Endothelial cell of umbilical vein (primary cell): ENCODE data around the gene EN2. TPM values are rescaled to one million over a fixed set of nuclear protein-coding genes. Genes with fewer than 3 reads are reported as not detected.

ENCODE experiments used
- BruUV-seq: library from RNA; stranded (reverse); fragments of 400-500 nt; replicated peaks from 2 replicates; lab custom pipeline; 2021; lab: Mats Ljungman, UMichigan
- CTCF ChIA-PET: fragments of 300-600, 350-600 bp; sonication (Branson Sonifier 250); formaldehyde crosslinking; loops from one replicate; lab custom pipeline; 2021; ENCODE audit warnings: antibody characterized with exemption, inconsistent platforms; lab: Charles Lee
- POLR2A ChIA-PET: fragments of 300-600, 350-600 bp; sonication (Branson Sonifier 250); formaldehyde crosslinking; loops from one replicate; lab custom pipeline; 2021; ENCODE audit warnings: antibody characterized with exemption, inconsistent platforms; lab: Charles Lee
- DNase-seq: peaks from one replicate; pipeline ENCODE4 v3.0.0-alpha.2; 2011; ENCODE audit warnings: low read depth, low spot score
- FAIRE-seq: peaks from 2 replicates; lab custom pipeline; 2011; peaks lifted over from hg19 to GRCh38; lab: Jason Lieb, UNC
- H2AFZ ChIP-seq: 2 replicates; pipeline ENCODE4 v1.6.0; 2012; ENCODE audit warnings: low read depth, low read length, control low read depth, inconsistent platforms
- H3K27ac ChIP-seq: 2 replicates; pipeline ENCODE4 v1.5.1; 2011; ENCODE audit warnings: low read depth, mild to moderate bottlenecking, control low read depth, low read length, moderate library complexity; ENCODE audit not compliant: insufficient read depth
- H3K27me3 ChIP-seq, 2 experiments: 2 replicates each; pipeline versions ENCODE4 v1.6.0 to v1.6.1; 2011; ENCODE audit warnings: low read length in 2 of 2, mixed read lengths in 1 of 2; ENCODE audit not compliant: control insufficient read depth in 2 of 2, insufficient read depth in 2 of 2
- H3K36me3 ChIP-seq, 2 experiments: 2 replicates in 1 of 2; 3 replicates in 1 of 2; pipeline ENCODE4 v1.5.1; 2011; ENCODE audit warnings: low read length in 2 of 2, mild to moderate bottlenecking in 1 of 2, moderate library complexity in 1 of 2; ENCODE audit not compliant: control insufficient read depth in 2 of 2, insufficient read depth in 2 of 2; ENCODE audit errors: extremely low read depth in 1 of 2
- H3K4me1 ChIP-seq: 3 replicates; pipeline ENCODE4 v1.5.1; 2011; ENCODE audit warnings: mild to moderate bottlenecking, low read length; ENCODE audit not compliant: control insufficient read depth, insufficient read depth; ENCODE audit errors: extremely low read depth
- H3K4me2 ChIP-seq: 2 replicates; pipeline ENCODE4 v1.6.1; 2011; ENCODE audit warnings: low read length, control low read depth, mixed read lengths; ENCODE audit not compliant: insufficient read depth
- H3K4me3 ChIP-seq, 3 experiments: fragments of 200-600 bp in 1 of 3; sonication (generic), shearing (Covaris generic) in 1 of 3; replicated peaks in 1 of 3; 2 replicates each; pipeline ENCODE4 v1.5.1; 2011 to 2016; ENCODE audit warnings: control low read depth in 3 of 3, low read length in 3 of 3, mild to moderate bottlenecking in 2 of 3, inconsistent platforms in 1 of 3, low read depth in 1 of 3, moderate library complexity in 1 of 3; ENCODE audit not compliant: insufficient read depth in 1 of 3
- H3K79me2 ChIP-seq: 2 replicates; pipeline ENCODE4 v1.6.0; 2012; ENCODE audit warnings: low read length, inconsistent platforms; ENCODE audit not compliant: control insufficient read depth, insufficient read depth
- H3K9ac ChIP-seq: replicated peaks from 2 replicates; pipeline ENCODE3; 2011; ENCODE audit warnings: low read length, control low read depth; ENCODE audit not compliant: insufficient read depth; ENCODE audit errors: extremely low read depth
- H3K9me1 ChIP-seq: replicated peaks from 3 replicates; pipeline ENCODE4 v1.6.0; 2011; ENCODE audit warnings: mild to moderate bottlenecking, low read length; ENCODE audit not compliant: control insufficient read depth, insufficient read depth; ENCODE audit errors: extremely low read depth
- H3K9me3 ChIP-seq: replicated peaks from 2 replicates; pipeline ENCODE4 v1.5.1; 2012; ENCODE audit warnings: low read length, inconsistent platforms; ENCODE audit not compliant: control insufficient read depth, insufficient read depth
- H4K20me1 ChIP-seq: replicated peaks from 2 replicates; pipeline ENCODE3; 2011; ENCODE audit warnings: mild to moderate bottlenecking, low read length; ENCODE audit not compliant: control insufficient read depth, insufficient read depth; ENCODE audit errors: extremely low read depth
- EZH2 ChIP-seq: IDR thresholded peaks from 2 replicates; pipeline ENCODE4 v1.6.1; 2012; ENCODE audit warnings: borderline replicate concordance, low read depth, mild to moderate bottlenecking, moderate library complexity, low read length, inconsistent platforms; ENCODE audit not compliant: severe bottlenecking
- FOS ChIP-seq: IDR thresholded peaks from 2 replicates; pipeline ENCODE4 v1.6.1; 2011; ENCODE audit warnings: mild to moderate bottlenecking, low read length, moderate library complexity, borderline replicate concordance; ENCODE audit not compliant: insufficient read depth
- POLR2A ChIP-seq: IDR thresholded peaks from 2 replicates; pipeline ENCODE4 v1.6.1; 2012; ENCODE audit warnings: low read depth, mild to moderate bottlenecking, control low read depth, low read length
- POLR2AphosphoS5 ChIP-seq: IDR thresholded peaks from 2 replicates; pipeline ENCODE4 v1.6.1; 2012; ENCODE audit warnings: low read depth, mild to moderate bottlenecking, control low read depth, low read length, moderate library complexity; ENCODE audit not compliant: insufficient read depth
- dilution Hi-C: fragments of 300-500 bp; cut with MboI; formaldehyde crosslinking; loops from one replicate; pipeline ENCODE4 v1.15.0; 2019; ENCODE audit warnings: low sequenced_read_pairs; ENCODE audit not compliant: extremely low pct_ligation_motif_present
- intact Hi-C: fragments of 100-400 bp; cut with micrococcal nuclease; formaldehyde crosslinking; loops from one replicate; pipeline ENCODE4 v1.10.0; 2022
- polyA plus RNA-seq, 4 experiments: library from polyadenylated mRNA; depleted of rRNA in 3 of 4; stranded (reverse) in 3 of 4; unstranded in 1 of 4; fragments of >200 nt; gene quantifications; 2 replicates each; pipeline versions ENCODE4 v1.2.1 to v1.2.3, GENCODE V29; 2011 to 2012; ENCODE audit warnings: missing spikeins in 1 of 4
- total RNA-seq: library from RNA; stranded (reverse); gene quantifications from 2 replicates; pipeline ENCODE4 v1.2.3, GENCODE V29; 2021
- TF ChIP-seq, protein P1 (sequence below), 2 donors: IDR thresholded peaks; 1 replicate in 1 of 2; 2 replicates in 1 of 2; pipeline ENCODE4 v1.5.1; 2011; ENCODE audit warnings: low read length in 2 of 2, mild to moderate bottlenecking in 2 of 2, moderate library complexity in 2 of 2, control low read depth in 1 of 2, inconsistent platforms in 1 of 2, low read depth in 1 of 2; ENCODE audit not compliant: insufficient read depth in 1 of 2; ENCODE audit errors: extremely low read depth in 1 of 2
- TF ChIP-seq, protein P2 (sequence below): IDR thresholded peaks from 2 replicates; pipeline ENCODE4 v1.6.1; 2011; ENCODE audit not compliant: insufficient read depth, insufficient read length

The EN2 gene
- total and polyA plus RNA-seq, 2 donors (not counting 3 experiments of a cell fraction or from before 2014, with no cell fraction given): not detected

DNA sequence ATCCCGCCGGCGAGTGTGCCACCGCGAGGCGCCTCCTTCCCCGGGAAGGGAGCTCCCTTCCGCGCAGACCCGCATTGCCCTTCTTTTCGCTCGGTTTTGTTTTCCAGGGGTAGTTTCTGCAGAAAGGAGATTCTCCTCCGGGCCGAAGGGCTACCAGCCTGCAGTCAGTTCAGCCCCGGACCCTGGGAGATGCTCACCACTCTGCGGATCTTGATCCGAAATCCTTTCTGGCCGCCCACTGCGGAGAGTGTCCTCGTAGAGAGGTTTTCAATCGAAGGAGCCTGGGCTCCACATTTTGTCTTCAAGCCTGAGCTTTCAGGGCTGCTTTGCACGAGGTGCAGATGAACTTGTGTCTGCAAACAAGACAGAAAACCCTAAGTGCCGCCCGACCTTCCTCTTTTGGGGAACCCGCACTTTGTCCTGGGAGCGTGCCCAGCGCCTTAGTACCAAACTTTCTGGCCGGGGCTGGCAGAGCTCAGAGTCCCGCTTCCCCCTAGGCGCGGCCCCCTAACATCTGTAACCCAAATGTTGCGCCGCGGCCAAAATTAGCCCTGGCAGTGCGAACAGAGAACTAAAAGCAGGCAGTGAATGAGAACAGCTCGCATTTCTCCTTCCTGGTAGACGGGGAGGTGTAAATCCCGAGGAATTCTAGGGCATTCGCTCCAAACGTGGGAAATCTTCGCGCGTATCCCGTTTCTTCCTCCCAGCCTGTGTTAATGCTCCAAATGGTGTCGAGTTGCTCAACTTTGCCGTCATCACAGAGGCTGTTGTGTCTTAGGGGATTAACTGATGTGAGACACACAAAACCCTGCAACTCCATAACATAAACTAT is 6.7 kb upstream of the EN2 start:
- dilution Hi-C loops: no loop called here
- H3K4me2 ChIP-seq: no peak overlapping the region

More for the DNA sequence above, 6.7 kb upstream of the EN2 start:
- DNase-seq: no peak
- no peaks in the 10 kb centered on the region for H3K79me2 ChIP-seq
- H3K4me3 ChIP-seq: no peak overlapping the region
- CTCF ChIA-PET: no interaction called here
- H3K9ac ChIP-seq: no peak overlapping the region
- intact Hi-C loops: loop anchor here (10.0 kb wide), 1 partner anchor 314 kb away; no protein-coding TSS in a partner anchor
- H3K36me3 ChIP-seq: no peaks in the 10 kb centered on the region
- no peak for FAIRE-seq
- peaks cover 80 to 91% of the 10 kb centered on the region in 2 experiments for H3K27me3 ChIP-seq
- H3K27ac ChIP-seq: no peak overlapping the region
- H3K9me1 ChIP-seq: no peaks in the 10 kb centered on the region
- no TSS peak for BruUV-seq
- no peak for TF ChIP-seq POLR2A
- peak; percentile 88 for TF ChIP-seq EZH2
- no peak for TF ChIP-seq POLR2AphosphoS5
- TF ChIP-seq, protein P1, sequence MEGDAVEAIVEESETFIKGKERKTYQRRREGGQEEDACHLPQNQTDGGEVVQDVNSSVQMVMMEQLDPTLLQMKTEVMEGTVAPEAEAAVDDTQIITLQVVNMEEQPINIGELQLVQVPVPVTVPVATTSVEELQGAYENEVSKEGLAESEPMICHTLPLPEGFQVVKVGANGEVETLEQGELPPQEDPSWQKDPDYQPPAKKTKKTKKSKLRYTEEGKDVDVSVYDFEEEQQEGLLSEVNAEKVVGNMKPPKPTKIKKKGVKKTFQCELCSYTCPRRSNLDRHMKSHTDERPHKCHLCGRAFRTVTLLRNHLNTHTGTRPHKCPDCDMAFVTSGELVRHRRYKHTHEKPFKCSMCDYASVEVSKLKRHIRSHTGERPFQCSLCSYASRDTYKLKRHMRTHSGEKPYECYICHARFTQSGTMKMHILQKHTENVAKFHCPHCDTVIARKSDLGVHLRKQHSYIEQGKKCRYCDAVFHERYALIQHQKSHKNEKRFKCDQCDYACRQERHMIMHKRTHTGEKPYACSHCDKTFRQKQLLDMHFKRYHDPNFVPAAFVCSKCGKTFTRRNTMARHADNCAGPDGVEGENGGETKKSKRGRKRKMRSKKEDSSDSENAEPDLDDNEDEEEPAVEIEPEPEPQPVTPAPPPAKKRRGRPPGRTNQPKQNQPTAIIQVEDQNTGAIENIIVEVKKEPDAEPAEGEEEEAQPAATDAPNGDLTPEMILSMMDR (IDR thresholded peaks at IDR 0.05; ENCODE audit: extremely low read depth in 1 of 2, insufficient read depth in 1 of 2, low read depth in 1 of 2, low read length in 2 of 2): no peak
- no peak for TF ChIP-seq FOS
- TF ChIP-seq, protein P2, sequence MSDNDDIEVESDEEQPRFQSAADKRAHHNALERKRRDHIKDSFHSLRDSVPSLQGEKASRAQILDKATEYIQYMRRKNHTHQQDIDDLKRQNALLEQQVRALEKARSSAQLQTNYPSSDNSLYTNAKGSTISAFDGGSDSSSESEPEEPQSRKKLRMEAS: no peak
- H2AFZ ChIP-seq: no peak overlapping the region
- no peaks in the 10 kb centered on the region for H4K20me1 ChIP-seq
- POLR2A ChIA-PET: interaction anchor here (0.5 kb wide), 1 partner anchor 15 kb away, joined by 4 read pairs; no protein-coding TSS in a partner anchor
- no peaks in the 10 kb centered on the region for H3K4me1 ChIP-seq
- H3K9me3 ChIP-seq: no peaks in the 10 kb centered on the region
